Fibroblast of pulmonary artery (primary cell): Measurements from ENCODE around the gene OR2AG1.

Experiments
- DNase-seq: peaks from one replicate; pipeline ENCODE4 v3.0.0-alpha.2; 2010; ENCODE audit warnings: low read depth
- H3K4me3 ChIP-seq: replicated peaks from 2 replicates; pipeline ENCODE4 v1.5.1; 2011; ENCODE audit warnings: low read depth, mild to moderate bottlenecking, control low read depth, low read length, moderate library complexity
- TF ChIP-seq, protein P1 (sequence below): IDR thresholded peaks from 2 replicates; pipeline ENCODE4 v1.5.1; 2011; ENCODE audit warnings: mild to moderate bottlenecking, control low read depth, low read length, inconsistent platforms; ENCODE audit errors: missing control alignments

The OR2AG1 gene

DNA sequence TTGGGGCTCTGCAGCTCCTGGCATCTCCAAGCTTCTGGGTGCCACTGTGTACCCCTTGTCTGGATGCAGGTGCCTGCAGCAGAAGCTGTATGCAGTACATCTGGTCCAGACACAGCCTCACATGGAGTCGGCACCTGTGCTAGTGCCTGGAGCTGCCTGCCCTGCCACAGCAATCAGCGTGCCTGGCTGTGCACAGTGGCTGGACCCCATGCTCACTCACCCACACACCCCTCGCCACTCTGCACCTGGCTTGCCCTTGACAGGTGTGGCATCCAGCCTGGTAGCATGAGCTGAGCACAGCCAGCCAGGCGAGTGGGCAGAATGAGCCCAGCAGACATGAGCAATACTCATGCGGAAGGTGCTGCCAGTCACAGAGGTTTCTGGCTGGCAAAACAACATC, 36.1 kb downstream of the OR2AG1 start:
- TF ChIP-seq, protein P1, sequence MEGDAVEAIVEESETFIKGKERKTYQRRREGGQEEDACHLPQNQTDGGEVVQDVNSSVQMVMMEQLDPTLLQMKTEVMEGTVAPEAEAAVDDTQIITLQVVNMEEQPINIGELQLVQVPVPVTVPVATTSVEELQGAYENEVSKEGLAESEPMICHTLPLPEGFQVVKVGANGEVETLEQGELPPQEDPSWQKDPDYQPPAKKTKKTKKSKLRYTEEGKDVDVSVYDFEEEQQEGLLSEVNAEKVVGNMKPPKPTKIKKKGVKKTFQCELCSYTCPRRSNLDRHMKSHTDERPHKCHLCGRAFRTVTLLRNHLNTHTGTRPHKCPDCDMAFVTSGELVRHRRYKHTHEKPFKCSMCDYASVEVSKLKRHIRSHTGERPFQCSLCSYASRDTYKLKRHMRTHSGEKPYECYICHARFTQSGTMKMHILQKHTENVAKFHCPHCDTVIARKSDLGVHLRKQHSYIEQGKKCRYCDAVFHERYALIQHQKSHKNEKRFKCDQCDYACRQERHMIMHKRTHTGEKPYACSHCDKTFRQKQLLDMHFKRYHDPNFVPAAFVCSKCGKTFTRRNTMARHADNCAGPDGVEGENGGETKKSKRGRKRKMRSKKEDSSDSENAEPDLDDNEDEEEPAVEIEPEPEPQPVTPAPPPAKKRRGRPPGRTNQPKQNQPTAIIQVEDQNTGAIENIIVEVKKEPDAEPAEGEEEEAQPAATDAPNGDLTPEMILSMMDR = no peak
- H3K4me3 ChIP-seq = no peak overlapping the region
- DNase-seq = no peak

GRCh38 chr11:6824136-6824823, 41.5 kb downstream of the OR2AG1 start:
- DNase-seq = no peak
- TF ChIP-seq, protein P1 = no peak
- no peak overlapping the region for H3K4me3 ChIP-seq

DNA sequence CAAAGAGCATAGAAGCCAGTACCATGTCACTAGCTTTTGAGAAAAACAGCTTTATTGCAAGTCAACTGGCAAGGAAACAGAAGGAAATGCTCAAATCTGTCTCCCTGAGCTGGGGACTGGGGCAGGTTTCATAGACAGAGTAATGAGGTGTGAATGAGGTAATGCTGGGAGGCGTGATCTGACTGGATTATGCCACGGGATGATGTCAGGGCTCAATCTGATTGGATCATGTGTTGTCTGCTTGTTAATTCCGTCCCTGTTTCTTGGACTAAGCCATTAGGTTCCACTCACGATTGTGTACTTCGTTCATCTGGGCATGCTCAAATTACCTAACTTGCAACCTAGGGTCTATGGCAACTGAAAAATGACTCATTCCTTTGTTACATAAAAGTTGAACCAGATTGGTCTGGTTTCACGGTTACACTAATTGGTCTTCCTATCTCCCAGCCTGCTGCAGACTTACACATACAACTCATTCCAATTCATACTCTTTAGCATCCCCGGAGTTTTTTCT, 42.5 kb downstream of the OR2AG1 start:
- H3K4me3 ChIP-seq = no peak overlapping the region
- TF ChIP-seq, protein P1 = no peak
- peak; percentile 29 for DNase-seq

DNA sequence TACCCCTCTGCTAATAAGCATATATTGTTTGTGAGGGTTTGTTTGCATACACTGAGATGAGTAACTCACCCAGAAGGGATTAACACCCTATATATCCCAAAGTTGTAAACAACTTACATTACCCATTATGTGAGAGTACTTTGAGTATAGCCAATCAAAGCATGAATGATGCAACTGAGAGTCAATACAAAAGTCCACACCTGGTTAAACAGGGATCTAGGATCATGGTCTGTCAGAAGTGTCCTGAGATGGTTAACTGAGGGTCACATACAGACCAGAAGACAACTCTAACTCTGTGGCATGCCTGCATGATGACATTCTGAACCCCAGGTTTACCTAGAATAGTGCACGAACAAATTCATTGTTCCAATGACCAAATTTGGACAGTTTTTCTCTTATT, 45.3 kb downstream of the OR2AG1 start:
- H3K4me3 ChIP-seq = no peak overlapping the region
- TF ChIP-seq, protein P1 = no peak
- no peak for DNase-seq

DNA sequence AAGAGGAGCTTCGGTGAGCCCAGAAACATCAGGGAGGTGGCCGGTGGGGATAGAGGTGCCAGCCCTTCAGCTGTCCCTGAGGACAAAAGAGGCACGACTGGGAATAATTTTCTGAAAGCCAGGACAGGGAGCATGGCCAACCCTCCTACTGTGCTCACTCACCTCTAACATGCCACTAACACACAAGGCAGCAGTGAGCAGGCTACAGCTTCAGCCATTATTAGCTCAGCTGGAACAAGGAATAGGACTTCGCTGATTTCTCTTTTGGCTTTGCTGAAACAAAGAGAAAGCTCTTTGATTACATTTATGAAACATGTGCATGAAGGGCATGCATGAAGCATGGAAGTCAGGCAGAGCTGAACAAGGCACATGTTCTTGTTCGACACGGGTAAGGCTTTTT, 50.5 kb downstream of the OR2AG1 start:
- no peak for DNase-seq
- TF ChIP-seq, protein P1 = no peak
- H3K4me3 ChIP-seq = no peak overlapping the region

- DNase-seq = no peak
- TF ChIP-seq, protein P1 = no peak
- H3K4me3 ChIP-seq = no peak overlapping the region
Measured at GRCh38 chr11:6834021-6834420, 51.2 kb downstream of the OR2AG1 start.
